C4-2B (cell line): ENCODE results near the gene PID1.

Experiments
- H3K27ac ChIP-seq: fragments of 450-650 bp; 2 replicates; pipeline ENCODE4 v1.5.1; 2017
- CTCF ChIP-seq: fragments of 450-650 bp; conservative IDR thresholded peaks from 2 replicates; pipeline ENCODE4 v1.5.1; 2017; ENCODE audit warnings: mild to moderate bottlenecking
- ZFX ChIP-seq: fragments of 450-650 bp; IDR thresholded peaks from 2 replicates; pipeline ENCODE4 v1.6.1; 2017

The PID1 gene

GRCh38 chr2:229095472-229095871, 175.6 kb downstream of the PID1 start:
- H3K27ac ChIP-seq = no peak overlapping the region
- TF ChIP-seq CTCF = no peak
- TF ChIP-seq ZFX = no peak

- H3K27ac ChIP-seq = no peak overlapping the region
- TF ChIP-seq CTCF (no peak), ZFX (no peak)
Measured at GRCh38 chr2:229090225-229090624, 180.9 kb downstream of the PID1 start.

DNA sequence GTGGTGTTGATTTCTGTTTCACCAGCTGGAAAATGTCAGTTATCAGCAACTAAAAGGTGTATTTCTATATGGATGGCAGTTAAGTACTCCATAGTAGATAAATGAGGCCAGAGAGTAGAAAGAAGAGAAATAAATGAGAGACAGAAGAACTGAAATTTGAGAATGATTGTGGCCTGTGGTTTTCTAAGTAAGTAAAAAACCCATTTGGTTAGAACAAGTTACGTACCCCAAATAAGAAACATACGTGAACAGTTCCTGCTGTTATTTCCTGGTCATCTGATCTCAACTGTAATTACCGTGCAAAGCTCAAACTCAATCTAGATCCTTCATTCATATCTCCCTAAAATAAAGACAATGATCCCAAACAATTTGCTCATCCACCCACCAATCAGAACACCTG, 181.3 kb downstream of the PID1 start:
- H3K27ac ChIP-seq = no peak overlapping the region
- TF ChIP-seq ZFX = no peak
- TF ChIP-seq CTCF = no peak

GRCh38 chr2:229088966-229089700, 182.0 kb downstream of the PID1 start:
- TF ChIP-seq ZFX (no peak), CTCF (no peak)
- no peak overlapping the region for H3K27ac ChIP-seq

GRCh38 chr2:229088517-229088913, 182.6 kb downstream of the PID1 start:
- no peak overlapping the region for H3K27ac ChIP-seq
- TF ChIP-seq ZFX (no peak), CTCF (no peak)

DNA sequence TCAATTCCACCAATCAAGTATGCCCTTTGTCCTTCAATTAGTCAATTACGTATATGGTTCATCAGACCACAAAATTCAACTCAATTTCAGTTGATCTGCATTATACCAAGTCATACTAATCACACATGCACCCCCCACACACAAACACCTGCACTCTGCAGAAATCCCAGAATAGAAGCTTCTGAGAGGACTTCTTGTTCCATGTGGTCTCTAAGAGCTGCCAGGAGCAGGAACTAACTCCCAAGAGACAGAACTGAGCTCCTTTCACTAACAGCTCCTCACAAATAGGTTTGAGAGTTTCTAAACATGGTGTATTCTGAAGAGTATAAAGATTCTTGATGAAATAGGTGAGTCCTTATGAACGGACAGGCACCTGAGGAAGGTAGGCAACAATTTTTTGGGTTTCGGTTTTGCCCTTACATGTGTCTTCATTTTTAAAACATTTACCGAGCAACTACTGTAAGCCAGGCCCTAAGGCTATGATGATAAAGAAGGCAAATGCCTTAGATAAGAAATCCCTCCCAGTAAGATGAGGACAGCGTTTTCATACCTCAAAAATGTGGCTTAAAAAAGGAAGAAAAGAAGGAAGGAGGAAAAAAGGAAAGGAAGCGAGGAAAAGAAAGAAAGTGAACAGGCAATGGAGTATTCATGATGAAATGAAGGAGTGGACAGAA, 183.1 kb downstream of the PID1 start:
- TF ChIP-seq CTCF (no peak), ZFX (no peak)
- H3K27ac ChIP-seq = no peak overlapping the region

DNA sequence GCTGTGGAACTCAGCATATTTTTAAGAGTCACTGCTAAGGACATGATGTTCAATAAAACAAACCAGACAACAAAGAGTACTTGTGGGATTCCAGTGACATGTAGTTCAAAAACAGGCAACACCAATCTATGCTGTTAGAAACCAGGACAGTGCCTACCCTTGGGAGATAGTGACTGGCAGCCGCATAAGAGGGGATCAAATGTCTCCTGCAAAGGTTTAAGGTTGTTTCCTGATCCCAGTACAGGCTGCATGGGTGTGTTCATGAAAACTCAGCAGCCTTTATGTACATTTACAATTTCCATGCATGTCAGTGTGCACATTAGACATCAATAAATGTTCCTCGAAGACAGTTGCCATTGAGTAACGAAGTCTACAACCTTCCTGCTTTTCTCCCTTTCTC, 183.8 kb downstream of the PID1 start:
- H3K27ac ChIP-seq = no peak overlapping the region
- TF ChIP-seq CTCF = no peak
- no peak for TF ChIP-seq ZFX
